Adrenal gland (tissue), 5 donors: ENCODE measurements around the gene DAB2IP.

ENCODE experiments used
- CTCF ChIP-seq, 6 experiments: fragments of 450-650 bp in 4 of 6; fragments of 200-600 bp in 2 of 6; sonication (generic) in 1 of 6; IDR thresholded peaks; 1 replicate in 5 of 6; 2 replicates in 1 of 6; pipeline versions ENCODE4 v1.5.1 to v1.8.0; 2016 to 2021; ENCODE audit warnings: antibody characterized with exemption in 6 of 6, mild to moderate bottlenecking in 2 of 6, moderate library complexity in 1 of 6
- POLR2A ChIP-seq, 2 donors: fragments of 450-650 bp; IDR thresholded peaks; one replicate each; pipeline ENCODE4 v1.6.1; 2017; ENCODE audit warnings: antibody characterized with exemption in 2 of 2, mild to moderate bottlenecking in 2 of 2, moderate library complexity in 1 of 2
- donor health status: DM: no; HTN: no; CAD: no.

DNA sequence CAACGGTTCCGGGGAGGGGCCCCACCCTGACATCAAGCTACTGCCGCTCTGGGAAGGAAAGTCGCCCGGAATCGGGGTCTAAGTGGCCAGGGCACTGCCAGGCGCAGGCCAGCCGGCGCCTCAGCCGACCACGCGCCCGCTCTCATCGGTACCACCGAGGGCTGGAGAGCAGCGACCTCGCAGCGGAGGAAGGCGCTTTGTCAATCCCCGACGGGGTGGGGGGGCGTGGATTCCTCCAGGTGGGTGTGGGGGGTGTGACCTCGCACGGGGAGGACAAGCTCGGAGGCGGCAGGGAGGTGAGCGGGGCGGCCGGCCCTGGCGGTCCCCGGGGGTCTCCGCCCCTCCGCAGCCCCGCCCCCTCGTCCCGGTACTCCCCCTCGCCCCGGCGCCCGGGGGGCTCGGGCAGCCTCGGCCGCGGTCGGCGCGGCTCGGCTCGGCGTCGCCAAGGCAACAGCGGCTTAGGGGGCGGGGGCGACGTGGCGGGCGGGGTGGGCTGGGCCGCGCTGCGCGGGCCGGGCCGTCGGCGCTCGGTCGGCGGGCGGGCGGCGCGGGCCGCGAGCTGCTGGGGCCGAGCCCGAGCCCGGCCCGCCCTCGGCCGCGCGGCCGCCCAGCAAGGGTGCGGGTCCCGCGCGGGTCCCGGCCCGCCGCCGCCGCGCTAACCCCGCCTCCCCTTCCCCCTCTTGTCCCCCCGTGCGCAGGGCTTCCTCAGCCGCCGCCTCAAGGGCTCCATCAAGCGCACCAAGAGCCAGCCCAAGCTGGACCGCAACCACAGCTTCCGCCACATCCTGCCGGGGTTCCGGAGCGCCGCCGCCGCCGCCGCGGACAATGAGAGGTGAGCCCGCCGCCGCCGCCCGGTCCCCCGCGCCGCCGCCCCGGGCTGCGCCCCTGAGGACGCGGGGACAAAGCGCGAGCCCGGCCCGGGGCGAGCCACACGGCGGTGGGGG is 47.5 kb downstream of the DAB2IP start:
- TF ChIP-seq CTCF (IDR thresholded peaks at IDR 0.05) (no peak), POLR2A (IDR thresholded peaks at IDR 0.05) (no peak)
